ENCODE results near the gene MVD.

- TF ChIP-seq GATA2 (IDR thresholded peaks at IDR 0.05; ENCODE audit: low read depth, low read length) (no peak), GATA3 (IDR thresholded peaks at IDR 0.05; ENCODE audit: low read depth, low read length) (no peak)
These were observed 31.5 kb downstream of the MVD start for GRCh38 chr16:88631384-88631783.
